Neural cell (in vitro differentiated cells): ENCODE results near the gene NAALAD2. TPM values are rescaled to one million over a fixed set of nuclear protein-coding genes. Genes with fewer than 3 reads are reported as not detected.

Source experiments
- H2AFZ ChIP-seq: fragments of 200-600, 300-800 bp; sonication (generic), shearing (Covaris generic); 2 replicates; pipeline ENCODE4 v1.6.0; 2014; ENCODE audit warnings: low read depth, mild to moderate bottlenecking, antibody characterized with exemption, low read length, moderate library complexity
- H3F3A ChIP-seq: fragments of 200-600 bp; shearing (Covaris generic); 2 replicates; pipeline ENCODE4 v1.6.1; 2016; ENCODE audit warnings: mild to moderate bottlenecking, moderate library complexity, mixed read lengths, antibody characterized with exemption, low read length; ENCODE audit not compliant: insufficient read depth, poor library complexity, severe bottlenecking
- H3K27ac ChIP-seq: fragments of 200-600, 300-800 bp; sonication (generic), shearing (Covaris generic); 2 replicates; pipeline ENCODE4 v1.5.1; 2014; ENCODE audit warnings: mild to moderate bottlenecking, low read length, moderate library complexity
- H3K27me3 ChIP-seq: fragments of 300-800, 200-600 bp; sonication (generic), shearing (Covaris generic); 2 replicates; pipeline ENCODE4 v1.6.0; 2014; ENCODE audit warnings: mild to moderate bottlenecking, low read depth, low read length, moderate library complexity; ENCODE audit not compliant: insufficient read depth
- H3K36me3 ChIP-seq: fragments of 300-800, 200-600 bp; sonication (generic), shearing (Covaris generic); 2 replicates; pipeline ENCODE4 v1.5.1; 2014; ENCODE audit warnings: mild to moderate bottlenecking, antibody characterized with exemption, low read length, moderate library complexity; ENCODE audit not compliant: insufficient read depth
- H3K4me2 ChIP-seq: fragments of 300-800, 200-600 bp; sonication (generic), shearing (Covaris generic); 2 replicates; pipeline ENCODE4 v1.6.0; 2014; ENCODE audit warnings: mild to moderate bottlenecking, low read length
- H3K4me3 ChIP-seq: fragments of 300-800, 200-600 bp; sonication (generic), shearing (Covaris generic); 2 replicates; pipeline ENCODE4 v1.5.1; 2014; ENCODE audit warnings: mild to moderate bottlenecking, low read length, moderate library complexity
- H3K79me2 ChIP-seq: fragments of 200-600 bp; shearing (Covaris generic); replicated peaks from 2 replicates; pipeline ENCODE4 v1.6.0; 2014; ENCODE audit warnings: mild to moderate bottlenecking, low read length, moderate library complexity; ENCODE audit not compliant: insufficient read depth
- H3K9ac ChIP-seq: fragments of 300-800, 200-600 bp; sonication (generic), shearing (Covaris generic); 2 replicates; pipeline ENCODE4 v1.6.1; 2016; ENCODE audit warnings: mild to moderate bottlenecking, low read length, mixed read lengths
- H3K9me2 ChIP-seq: fragments of 200-600 bp; shearing (Covaris generic); 2 replicates; pipeline ENCODE4 v1.6.1; 2016; ENCODE audit warnings: mild to moderate bottlenecking, low read length, mixed read lengths; ENCODE audit not compliant: insufficient read depth
- H3K9me3 ChIP-seq: fragments of 200-600, 300-800 bp; sonication (generic), shearing (Covaris generic); 2 replicates; pipeline ENCODE4 v1.6.1; 2016; ENCODE audit warnings: mild to moderate bottlenecking, mixed run types, low read length, moderate library complexity, mixed read lengths
- H4K20me1 ChIP-seq: fragments of 200-600 bp; shearing (Covaris generic); 2 replicates; pipeline ENCODE4 v1.6.1; 2016; ENCODE audit warnings: mild to moderate bottlenecking, mixed run types; ENCODE audit not compliant: insufficient read depth
- CTCF ChIP-seq: fragments of 450-650 bp; IDR thresholded peaks from 2 replicates; pipeline ENCODE4 v1.5.1; 2014; ENCODE audit warnings: antibody characterized with exemption, mild to moderate bottlenecking, moderate library complexity; ENCODE audit not compliant: poor library complexity, severe bottlenecking
- EP300 ChIP-seq: fragments of 450-650 bp; conservative IDR thresholded peaks from 2 replicates; pipeline ENCODE4 v1.6.1; 2014; ENCODE audit warnings: antibody characterized with exemption, mild to moderate bottlenecking, moderate library complexity; ENCODE audit not compliant: poor library complexity, severe bottlenecking
- EZH2 ChIP-seq: fragments of 200-600, 300-800 bp; shearing (Covaris generic), sonication (generic); IDR thresholded peaks from 2 replicates; pipeline ENCODE4 v1.6.1; 2014; ENCODE audit warnings: antibody characterized with exemption, low read length, borderline replicate concordance, mild to moderate bottlenecking; ENCODE audit not compliant: insufficient read depth, poor library complexity, severe bottlenecking
- MXI1 ChIP-seq: fragments of 450-650 bp; conservative IDR thresholded peaks from 2 replicates; pipeline ENCODE4 v1.6.1; 2014; ENCODE audit warnings: antibody characterized with exemption, mild to moderate bottlenecking; ENCODE audit not compliant: poor library complexity, severe bottlenecking
- POLR2AphosphoS5 ChIP-seq: IDR thresholded peaks from 2 replicates; pipeline ENCODE4 v1.6.1; 2012
- RAD21 ChIP-seq: fragments of 450-650 bp; conservative IDR thresholded peaks from 2 replicates; pipeline ENCODE4 v1.6.1; 2014; ENCODE audit warnings: antibody characterized with exemption, mild to moderate bottlenecking, moderate library complexity
- REST ChIP-seq: IDR thresholded peaks from 2 replicates; pipeline ENCODE4 v1.6.1; 2012; ENCODE audit warnings: borderline replicate concordance
- SMC3 ChIP-seq: fragments of 450-650 bp; conservative IDR thresholded peaks from 2 replicates; pipeline ENCODE4 v1.6.1; 2014; ENCODE audit warnings: antibody characterized with exemption, mild to moderate bottlenecking, moderate library complexity; ENCODE audit not compliant: poor library complexity
- TAF1 ChIP-seq: IDR thresholded peaks from 2 replicates; pipeline ENCODE4 v1.6.1; 2012; ENCODE audit warnings: low read depth
- polyA plus RNA-seq: library from polyadenylated mRNA; depleted of rRNA; stranded (reverse); fragments of >200 nt; gene quantifications from 2 replicates; pipeline ENCODE4 v1.2.3, GENCODE V29; 2014

Gene NAALAD2
- polyA plus RNA-seq, 1 donor from 2014 or later = 19.4 TPM

GRCh38 chr11:90218606-90219005, 84.1 kb downstream of the NAALAD2 start:
- Histone ChIP-seq H3K27ac (no peak overlapping the region), H3K36me3 (peaks cover 9% of the 10 kb centered on the region), H4K20me1 (no peaks in the 10 kb centered on the region), H3K4me2 (no peak overlapping the region), H3K4me3 (no peak overlapping the region), H3K9me3 (no peaks in the 10 kb centered on the region), H3K79me2 (peaks cover 56% of the 10 kb centered on the region), H3F3A (no peaks in the 10 kb centered on the region), H3K27me3 (no peaks in the 10 kb centered on the region), H2AFZ (no peak overlapping the region), H3K9me2 (no peaks in the 10 kb centered on the region), H3K9ac (no peak overlapping the region)
- TF ChIP-seq SMC3 (no peak), TAF1 (no peak), MXI1 (no peak), EZH2 (no peak), REST (no peak), EP300 (no peak), POLR2AphosphoS5 (no peak), CTCF (no peak), RAD21 (no peak)

- H3K4me2 ChIP-seq = no peak overlapping the region
- peaks cover 5% of the 10 kb centered on the region for H3K36me3 ChIP-seq
- no peaks in the 10 kb centered on the region for H3F3A ChIP-seq
- peaks cover 56% of the 10 kb centered on the region for H3K79me2 ChIP-seq
- H3K4me3 ChIP-seq = peak overlapping the region; percentile 76
- no peaks in the 10 kb centered on the region for H4K20me1 ChIP-seq
- no peak overlapping the region for H3K27ac ChIP-seq
- H3K9me3 ChIP-seq = no peaks in the 10 kb centered on the region
- H3K9me2 ChIP-seq = no peaks in the 10 kb centered on the region
- H2AFZ ChIP-seq = no peak overlapping the region
- no peak overlapping the region for H3K9ac ChIP-seq
- H3K27me3 ChIP-seq = no peaks in the 10 kb centered on the region
- TF ChIP-seq CTCF (no peak), RAD21 (no peak), MXI1 (no peak), SMC3 (no peak), REST (no peak), EZH2 (no peak), TAF1 (no peak), EP300 (no peak), POLR2AphosphoS5 (no peak)
Observed at GRCh38 chr11:90219438-90219837, 85.0 kb downstream of the NAALAD2 start.
